GM23248 (cell line): Measurements from ENCODE around the gene SPDYE1.
"Not testable (repeated sequence)": the region's sequence is repeated elsewhere in the genome, so short reads cannot be mapped to it uniquely, and the experiment has no call there.

Experiments
- EZH2 ChIP-seq: fragments of 200-600 bp; sonication (generic); IDR thresholded peaks from 2 replicates; pipeline ENCODE4 v1.6.1; 2018; ENCODE audit warnings: antibody characterized with exemption, mild to moderate bottlenecking; ENCODE audit not compliant: insufficient read depth, poor library complexity, severe bottlenecking
- EZH2phosphoT487 ChIP-seq: fragments of 200-600 bp; sonication (generic); IDR thresholded peaks from 2 replicates; pipeline ENCODE4 v1.6.1; 2018; ENCODE audit warnings: antibody characterized with exemption, moderate library complexity, mild to moderate bottlenecking, low read depth; ENCODE audit not compliant: insufficient read depth

- not testable (repeated sequence) for TF ChIP-seq EZH2phosphoT487, EZH2
Observed at GRCh38 chr7:44033971-44034844, 36.5 kb downstream of the SPDYE1 start.
